SK-N-SH treated with all-trans-retinoic acid at 6 μM for 48 hours (cell line): ENCODE results near the gene NDUFA13.
"Not testable (repeated sequence)": the region's sequence is repeated elsewhere in the genome, so short reads cannot be mapped to it uniquely, and the experiment has no call there.

Experiments
- ARNTL ChIP-seq: fragments of 450-650 bp; formaldehyde crosslinking; IDR thresholded peaks from 2 replicates; pipeline ENCODE4 v1.5.0; 2020; ENCODE audit warnings: low read depth, mild to moderate bottlenecking, moderate library complexity, borderline replicate concordance
- CSDC2 ChIP-seq: fragments of 250-450 bp; sonication (Bioruptor Pico); IDR thresholded peaks from 2 replicates; pipeline ENCODE4 v1.5.0; 2020; ENCODE audit warnings: mild to moderate bottlenecking, moderate library complexity
- ZFP3 ChIP-seq: fragments of 250-450 bp; sonication (Bioruptor Pico); IDR thresholded peaks from 2 replicates; pipeline ENCODE4 v1.5.0; 2020; ENCODE audit warnings: mild to moderate bottlenecking, moderate library complexity
- ZFP30 ChIP-seq: fragments of 450-650 bp; formaldehyde crosslinking; IDR thresholded peaks from 2 replicates; pipeline ENCODE4 v1.5.0; 2022; ENCODE audit warnings: mild to moderate bottlenecking, moderate library complexity
- ZNF8 ChIP-seq: fragments of 450-650 bp; formaldehyde crosslinking; IDR thresholded peaks from 2 replicates; pipeline ENCODE4 v1.5.0; 2020; ENCODE audit warnings: mild to moderate bottlenecking, moderate library complexity

GRCh38 chr19:19472106-19472505 is 43.9 kb upstream of the NDUFA13 start:
- not testable (repeated sequence) for TF ChIP-seq CSDC2, ZNF8, ZFP3, ARNTL, ZFP30 (CRISPR knock-in tag)
